Testis (tissue), 3 donors: Measurements from ENCODE around the gene ATF6B. TPM values are rescaled to one million over a fixed set of nuclear protein-coding genes. Genes with fewer than 3 reads are reported as not detected.

Experiments used
- DNase-seq: peaks from one replicate; pipeline ENCODE4 v3.0.0-alpha.2; 2019
- H3K27ac ChIP-seq, 2 donors: fragments of 200-600 bp; sonication (generic); one replicate each; pipeline ENCODE4 v1.5.1; 2019
- H3K27me3 ChIP-seq: fragments of 200-600 bp; sonication (generic); one replicate; pipeline ENCODE4 v1.5.1; 2019
- H3K36me3 ChIP-seq: fragments of 200-600 bp; sonication (generic); one replicate; pipeline ENCODE4 v1.5.1; 2017; ENCODE audit warnings: low read depth; ENCODE audit errors: missing control alignments
- H3K4me1 ChIP-seq: fragments of 200-600 bp; sonication (generic); one replicate; pipeline ENCODE4 v1.5.1; 2019
- H3K4me3 ChIP-seq, 2 donors: fragments of 200-600 bp; sonication (generic); one replicate each; pipeline ENCODE4 v1.5.1; 2017 to 2019
- H3K9me3 ChIP-seq: fragments of 200-600 bp; sonication (generic); one replicate; pipeline ENCODE4 v1.5.1; 2017
- CTCF ChIP-seq, 3 experiments: fragments of 450-650 bp in 2 of 3; fragments of 200-600 bp in 1 of 3; sonication (generic) in 1 of 3; IDR thresholded peaks; one replicate each; pipeline ENCODE4 v1.5.1; 2016 to 2019; ENCODE audit warnings: antibody characterized with exemption in 3 of 3, mild to moderate bottlenecking in 2 of 3, moderate library complexity in 1 of 3
- POLR2A ChIP-seq: fragments of 450-650 bp; IDR thresholded peaks from one replicate; pipeline ENCODE4 v1.6.1; 2017; ENCODE audit warnings: antibody characterized with exemption, mild to moderate bottlenecking, moderate library complexity
- WGBS, 2 donors: methylation state at CpG; one replicate each; pipeline ENCODE4 v1.1.5; 2018; 5-methylcytosine and 5-hydroxymethylcytosine counted together
- intact Hi-C: fragments of 100-400 bp; cut with DNase I; formaldehyde crosslinking; loops from one replicate; pipeline ENCODE4 v1.15.1; 2023; ENCODE audit warnings: low total_unique reads
- polyA plus RNA-seq: library from polyadenylated mRNA; stranded (reverse); fragments of 350-450 nt; fragmentation: Illumina TruSeq; extraction: RNeasy Lipid Tissue Mini Kit (QIAGEN cat#74804); gene quantifications from one replicate; pipeline ENCODE4 v1.2.3, GENCODE V29; 2014; ENCODE audit warnings: low read depth, low replicate concordance; ENCODE audit not compliant: insufficient read depth
- total RNA-seq, 2 donors: library from RNA; depleted of rRNA; stranded (reverse); fragments of >200 nt; gene quantifications; one replicate each; pipeline ENCODE4 v1.2.3, GENCODE V29; 2016

Gene ATF6B
- total and polyA plus RNA-seq, 3 donors from 2014 or later, result 76.3 to 138 (median 120) TPM

GRCh38 chr6:32175322-32175710 lies 47.3 kb upstream of the ATF6B start:
- Histone ChIP-seq H3K4me3 (peak overlapping the region; percentile 87 to 92), H3K9me3 (no peaks in the 10 kb centered on the region), H3K27ac (peak overlapping the region; percentile 94 to 99), H3K27me3 (no peaks in the 10 kb centered on the region), H3K4me1 (peaks cover 35% of the 10 kb centered on the region), H3K36me3 (no peaks in the 10 kb centered on the region)
- no peak for DNase-seq
- TF ChIP-seq CTCF (IDR thresholded peaks at IDR 0.05) (no peak), POLR2A (no peak)
- 0 to 8% methylated on average over 2 of the region's 2 CpGs for WGBS, 2 donors
- intact Hi-C loops, result no loop called here

GRCh38 chr6:32174416-32174815 lies 46.4 kb upstream of the ATF6B start:
- no peak for DNase-seq
- Histone ChIP-seq H3K9me3 (no peaks in the 10 kb centered on the region), H3K27ac (no peak overlapping the region), H3K4me3 (no peak overlapping the region), H3K27me3 (no peaks in the 10 kb centered on the region), H3K4me1 (peaks cover 33% of the 10 kb centered on the region), H3K36me3 (no peaks in the 10 kb centered on the region)
- no peak for TF ChIP-seq CTCF (IDR thresholded peaks at IDR 0.05)
- TF ChIP-seq POLR2A, result no peak
- 80 to 88% methylated on average over 1 of the region's 1 CpG for WGBS, 2 donors
- intact Hi-C loops, result no loop called here

DNA sequence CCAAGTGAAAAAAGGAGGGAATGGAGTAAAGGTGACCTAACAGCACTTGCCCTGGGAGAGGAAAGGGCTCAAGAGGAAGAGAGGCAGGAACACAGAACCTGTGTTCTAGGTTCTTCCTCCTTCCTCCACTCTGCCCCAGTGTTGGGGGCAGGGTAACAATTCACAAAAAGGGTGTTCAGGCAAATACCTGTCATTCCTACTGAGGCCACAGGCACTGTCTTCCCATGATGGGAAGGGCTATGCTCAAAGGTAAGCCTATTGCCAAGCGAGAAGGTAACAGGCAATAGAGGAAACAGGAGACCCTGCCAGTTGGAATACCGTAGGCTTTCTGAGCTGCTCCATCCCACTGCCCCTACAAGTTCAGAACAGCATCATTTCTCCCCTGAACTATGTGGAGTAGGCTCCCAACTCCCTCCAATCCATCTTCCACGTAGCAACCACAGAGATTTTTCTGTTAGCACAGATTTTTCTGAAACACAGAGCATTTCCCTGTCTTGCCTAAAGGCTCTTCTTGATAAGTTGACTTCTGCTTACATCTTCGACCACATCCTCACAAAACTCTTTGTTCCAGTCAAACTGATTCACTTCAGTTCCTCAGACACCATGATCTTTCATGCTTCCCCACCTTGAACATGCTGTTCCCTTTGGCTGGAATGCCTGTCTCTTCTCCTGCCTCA lies 45.1 kb upstream of the ATF6B start:
- H3K27ac ChIP-seq, result no peak overlapping the region
- 78 to 81% methylated on average over 4 of the region's 4 CpGs for WGBS, 2 donors
- H3K36me3 ChIP-seq, result no peaks in the 10 kb centered on the region
- TF ChIP-seq CTCF (IDR thresholded peaks at IDR 0.05), result no peak
- no peak for TF ChIP-seq POLR2A
- H3K4me1 ChIP-seq, result peaks cover 33% of the 10 kb centered on the region
- H3K9me3 ChIP-seq, result no peaks in the 10 kb centered on the region
- intact Hi-C loops, result no loop called here
- no peak overlapping the region for H3K4me3 ChIP-seq
- DNase-seq, result no peak
- H3K27me3 ChIP-seq, result no peaks in the 10 kb centered on the region

DNA sequence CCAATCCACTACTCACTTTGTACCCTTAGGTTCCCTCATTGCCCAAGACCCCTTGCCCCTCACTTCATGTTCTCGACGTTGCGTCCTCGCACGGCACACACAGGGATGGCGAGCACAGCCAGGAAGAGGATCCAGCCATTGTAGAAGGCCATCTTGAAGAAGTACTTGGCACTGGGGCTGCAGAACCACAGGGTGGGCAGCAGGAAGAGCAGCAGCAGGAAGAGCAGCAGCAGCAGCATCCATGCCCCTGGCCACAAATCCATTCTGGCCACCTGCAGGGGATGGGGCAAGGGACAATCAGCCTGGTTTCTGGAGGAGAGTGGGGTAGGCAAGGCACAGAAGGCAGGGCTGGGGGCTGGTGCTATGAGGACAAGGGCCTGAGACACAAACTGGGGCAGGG lies 43.2 kb upstream of the ATF6B start:
- peaks cover 22% of the 10 kb centered on the region for H3K4me1 ChIP-seq
- no peak overlapping the region for H3K4me3 ChIP-seq
- TF ChIP-seq POLR2A, result no peak
- TF ChIP-seq CTCF (IDR thresholded peaks at IDR 0.05), result no peak
- H3K27me3 ChIP-seq, result no peaks in the 10 kb centered on the region
- no peaks in the 10 kb centered on the region for H3K9me3 ChIP-seq
- intact Hi-C loops, result no loop called here
- no peak overlapping the region for H3K27ac ChIP-seq
- DNase-seq, result no peak
- 92 to 95% methylated on average over 6 of the region's 6 CpGs for WGBS, 2 donors
- no peaks in the 10 kb centered on the region for H3K36me3 ChIP-seq

- no peak for DNase-seq
- no peak for TF ChIP-seq POLR2A
- TF ChIP-seq CTCF (IDR thresholded peaks at IDR 0.05), result no peak
- 91 to 95% methylated on average over 11 of the region's 11 CpGs for WGBS, 2 donors
- no peak overlapping the region for H3K4me3 ChIP-seq
- peaks cover 20% of the 10 kb centered on the region for H3K4me1 ChIP-seq
- H3K27ac ChIP-seq, result no peak overlapping the region
- no peaks in the 10 kb centered on the region for H3K36me3 ChIP-seq
- no peaks in the 10 kb centered on the region for H3K9me3 ChIP-seq
- intact Hi-C loops, result no loop called here
- H3K27me3 ChIP-seq, result no peaks in the 10 kb centered on the region
Measured at GRCh38 chr6:32170294-32170693, 42.2 kb upstream of the ATF6B start.
